Endothelial cell of umbilical vein (primary cell): ENCODE measurements around the gene UBE2E1.

Source experiments
- EZH2 ChIP-seq: IDR thresholded peaks from 2 replicates; pipeline ENCODE4 v1.6.1; 2012; ENCODE audit warnings: borderline replicate concordance, low read depth, mild to moderate bottlenecking, moderate library complexity, low read length, inconsistent platforms; ENCODE audit not compliant: severe bottlenecking
- FOS ChIP-seq: IDR thresholded peaks from 2 replicates; pipeline ENCODE4 v1.6.1; 2011; ENCODE audit warnings: mild to moderate bottlenecking, low read length, moderate library complexity, borderline replicate concordance; ENCODE audit not compliant: insufficient read depth
- JUN ChIP-seq: IDR thresholded peaks from 2 replicates; pipeline ENCODE4 v1.6.1; 2011; ENCODE audit warnings: borderline replicate concordance, low read depth; ENCODE audit not compliant: insufficient read length, insufficient read depth
- MYC ChIP-seq: IDR thresholded peaks from one replicate; pipeline ENCODE4 v1.6.1; 2011; ENCODE audit warnings: mild to moderate bottlenecking, low read depth, low read length
- POLR2A ChIP-seq: IDR thresholded peaks from 2 replicates; pipeline ENCODE4 v1.6.1; 2012; ENCODE audit warnings: low read depth, mild to moderate bottlenecking, control low read depth, low read length
- POLR2AphosphoS5 ChIP-seq: IDR thresholded peaks from 2 replicates; pipeline ENCODE4 v1.6.1; 2012; ENCODE audit warnings: low read depth, mild to moderate bottlenecking, control low read depth, low read length, moderate library complexity; ENCODE audit not compliant: insufficient read depth
- TF ChIP-seq, protein P1 (sequence below): IDR thresholded peaks from 2 replicates; pipeline ENCODE4 v1.6.1; 2011; ENCODE audit not compliant: insufficient read depth, insufficient read length
- TF ChIP-seq, protein P2 (sequence below), 2 donors: IDR thresholded peaks; 1 replicate in 1 of 2; 2 replicates in 1 of 2; pipeline ENCODE4 v1.5.1; 2011; ENCODE audit warnings: low read length in 2 of 2, mild to moderate bottlenecking in 2 of 2, moderate library complexity in 2 of 2, control low read depth in 1 of 2, inconsistent platforms in 1 of 2, low read depth in 1 of 2; ENCODE audit not compliant: insufficient read depth in 1 of 2; ENCODE audit errors: extremely low read depth in 1 of 2

DNA sequence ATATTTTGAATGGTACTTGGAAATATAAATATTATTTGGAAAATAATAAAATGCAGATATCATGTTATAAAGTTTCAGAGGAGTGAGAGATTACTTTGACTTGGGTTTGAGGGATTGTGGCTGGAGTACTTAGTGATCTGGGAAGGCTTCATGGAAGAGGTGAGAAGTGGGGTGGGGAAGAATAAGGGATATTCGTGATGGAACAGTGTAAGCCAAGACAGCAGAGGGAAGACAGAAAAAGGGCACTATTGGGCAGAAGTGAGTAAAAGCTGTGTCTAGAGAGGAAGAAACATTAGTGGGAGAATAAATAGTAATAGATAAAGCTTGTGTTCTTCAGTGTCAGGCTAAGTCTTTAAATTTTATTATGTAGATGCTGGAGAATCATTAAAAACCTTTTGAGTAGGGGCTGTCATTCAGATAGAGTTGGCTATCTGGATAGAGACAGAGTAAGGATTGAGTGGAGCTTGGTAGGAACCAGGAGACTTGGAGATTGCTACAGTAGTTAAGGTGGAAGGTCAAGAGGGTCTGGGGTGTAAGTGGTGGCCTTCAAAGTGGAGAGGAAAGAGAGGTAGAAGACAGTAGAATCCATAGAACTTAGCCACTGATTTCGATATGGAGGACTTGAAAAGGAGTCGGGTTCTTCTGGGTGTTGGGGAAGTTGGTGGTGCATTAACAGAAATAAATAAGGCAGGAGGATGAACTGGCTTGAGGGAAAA is 11.9 kb downstream of the UBE2E1 start:
- no peak for TF ChIP-seq POLR2A
- TF ChIP-seq, protein P1, sequence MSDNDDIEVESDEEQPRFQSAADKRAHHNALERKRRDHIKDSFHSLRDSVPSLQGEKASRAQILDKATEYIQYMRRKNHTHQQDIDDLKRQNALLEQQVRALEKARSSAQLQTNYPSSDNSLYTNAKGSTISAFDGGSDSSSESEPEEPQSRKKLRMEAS, result no peak
- no peak for TF ChIP-seq EZH2
- TF ChIP-seq, protein P2, sequence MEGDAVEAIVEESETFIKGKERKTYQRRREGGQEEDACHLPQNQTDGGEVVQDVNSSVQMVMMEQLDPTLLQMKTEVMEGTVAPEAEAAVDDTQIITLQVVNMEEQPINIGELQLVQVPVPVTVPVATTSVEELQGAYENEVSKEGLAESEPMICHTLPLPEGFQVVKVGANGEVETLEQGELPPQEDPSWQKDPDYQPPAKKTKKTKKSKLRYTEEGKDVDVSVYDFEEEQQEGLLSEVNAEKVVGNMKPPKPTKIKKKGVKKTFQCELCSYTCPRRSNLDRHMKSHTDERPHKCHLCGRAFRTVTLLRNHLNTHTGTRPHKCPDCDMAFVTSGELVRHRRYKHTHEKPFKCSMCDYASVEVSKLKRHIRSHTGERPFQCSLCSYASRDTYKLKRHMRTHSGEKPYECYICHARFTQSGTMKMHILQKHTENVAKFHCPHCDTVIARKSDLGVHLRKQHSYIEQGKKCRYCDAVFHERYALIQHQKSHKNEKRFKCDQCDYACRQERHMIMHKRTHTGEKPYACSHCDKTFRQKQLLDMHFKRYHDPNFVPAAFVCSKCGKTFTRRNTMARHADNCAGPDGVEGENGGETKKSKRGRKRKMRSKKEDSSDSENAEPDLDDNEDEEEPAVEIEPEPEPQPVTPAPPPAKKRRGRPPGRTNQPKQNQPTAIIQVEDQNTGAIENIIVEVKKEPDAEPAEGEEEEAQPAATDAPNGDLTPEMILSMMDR (IDR thresholded peaks at IDR 0.05; ENCODE audit: extremely low read depth in 1 of 2, insufficient read depth in 1 of 2, low read depth in 1 of 2, low read length in 2 of 2), result no peak
- no peak for TF ChIP-seq POLR2AphosphoS5
- no peak for TF ChIP-seq MYC
- no peak for TF ChIP-seq FOS
- no peak for TF ChIP-seq JUN
